ENCODE measurements around the gene TSNAX.

The TSNAX gene

GRCh38 chr1:231603598-231604275, 75.3 kb downstream of the TSNAX start:
- DNase-seq = peak; percentile 46

GRCh38 chr1:231604276-231604621, 75.8 kb downstream of the TSNAX start:
- no peak for DNase-seq

- DNase-seq = no peak
Observed at GRCh38 chr1:231605149-231606100, 77.0 kb downstream of the TSNAX start.

- DNase-seq = peak; percentile 28
Observed at GRCh38 chr1:231606712-231607111, 78.2 kb downstream of the TSNAX start.

- DNase-seq = no peak
Observed at GRCh38 chr1:231610388-231610787, 81.9 kb downstream of the TSNAX start.

- no peak for DNase-seq
Observed at GRCh38 chr1:231611111-231611510, 82.6 kb downstream of the TSNAX start.

GRCh38 chr1:231611851-231612250, 83.4 kb downstream of the TSNAX start:
- DNase-seq = no peak

GRCh38 chr1:231612393-231613089, 84.1 kb downstream of the TSNAX start:
- no peak for DNase-seq

- no peak for DNase-seq
Observed at GRCh38 chr1:231613419-231614349, 85.2 kb downstream of the TSNAX start.

Measured in fibroblast of skin of abdomen (primary cell).